ENCODE measurements around the gene FGA. TPM values are rescaled to one million over a fixed set of nuclear protein-coding genes. Genes with fewer than 3 reads are reported as not detected.

FGA gene
- total and polyA plus RNA-seq, 10 of the 15 experiments (the other 5 are each of a cell fraction or from before 2014, with no cell fraction given): 3.6 TPM; not detected in 9

DNA sequence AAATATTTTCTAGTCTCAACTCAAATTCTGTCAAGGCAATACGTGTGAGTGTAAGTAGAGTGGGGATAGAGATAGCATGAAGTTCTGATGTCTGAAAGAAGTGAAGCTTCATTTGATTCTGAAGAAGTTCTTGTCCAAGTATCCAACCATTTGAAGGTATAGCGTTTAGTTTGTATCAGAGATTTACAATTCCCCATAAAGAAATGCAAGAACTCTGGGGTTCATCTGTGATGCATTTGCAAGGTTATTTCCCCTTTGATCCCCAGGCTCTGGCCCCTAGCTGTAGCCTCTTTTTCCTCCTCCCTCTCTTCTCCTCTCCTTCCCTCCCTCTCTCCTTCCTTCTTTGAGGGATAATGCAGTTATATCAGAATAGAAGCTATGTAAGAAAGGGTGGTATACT is 7.8 kb downstream of the FGA start:
- Histone ChIP-seq H3K4me2 (ENCODE audit: control insufficient read depth, insufficient read depth) (no peak overlapping the region), H3K9ac (ENCODE audit: control insufficient read depth, insufficient read depth, low read length) (no peak overlapping the region), H3K27me3 (replicated peaks in 1 of 2; ENCODE audit: control insufficient read depth in 2 of 2, insufficient read depth in 2 of 2, low read length in 1 of 2) (no peaks in the 10 kb centered on the region; a peak in 1 of 4 replicates), H3K36me3 (ENCODE audit: control insufficient read depth in 2 of 2, insufficient read depth in 2 of 2, low read length in 1 of 2) (no peaks in the 10 kb centered on the region), H3K79me2 (ENCODE audit: control insufficient read depth, insufficient read depth, low read length) (no peaks in the 10 kb centered on the region), H3K4me3 (no peak overlapping the region), H3K4me1 (ENCODE audit: control insufficient read depth, insufficient read depth, low read length) (no peaks in the 10 kb centered on the region), H3K9me3 (replicated peaks; ENCODE audit: control insufficient read depth, insufficient read depth, low read length) (no peaks in the 10 kb centered on the region), H4K20me1 (ENCODE audit: control insufficient read depth, insufficient read depth) (no peaks in the 10 kb centered on the region), H3K27ac (ENCODE audit: control insufficient read depth, insufficient read depth) (no peak overlapping the region), H2AFZ (ENCODE audit: control insufficient read depth, low read depth, low read length) (no peak overlapping the region)
- no TSS peak for BruUV-seq (replicated peaks)
- FAIRE-seq (no peak), DNase-seq (ENCODE audit: low read depth, low spot score) (no peak), ATAC-seq (no peak)
- RAD21 ChIA-PET (ENCODE audit: unreplicated experiment): no interaction called here
- SMC1A ChIA-PET (ENCODE audit: uncharacterized antibody, unreplicated experiment): no interaction called here
- POLR2A ChIA-PET: no interaction called here
- intact Hi-C loops (cut with micrococcal nuclease; ENCODE audit: unreplicated experiment) (no loop called here), in situ Hi-C loops (cut with MboI) (no loop called here)
- CTCF ChIA-PET: no interaction called here
- TF ChIP-seq CHD2 (IDR thresholded peaks at IDR 0.05; ENCODE audit: borderline replicate concordance, low read depth, low read length) (no peak), SREBF2 (IDR thresholded peaks at IDR 0.05; ENCODE audit: low read length) (no peak), NFYA (IDR thresholded peaks at IDR 0.05; ENCODE audit: borderline replicate concordance, low read depth, low read length) (no peak), NR2F1 (conservative IDR thresholded peaks at IDR 0.05) (no peak), CREB1 (IDR thresholded peaks at IDR 0.05; ENCODE audit: low read depth) (no peak), BACH1 (IDR thresholded peaks at IDR 0.05; ENCODE audit: borderline replicate concordance) (no peak), CBX3 (IDR thresholded peaks at IDR 0.05; ENCODE audit: borderline replicate concordance, low read depth) (no peak), RUNX3 (IDR thresholded peaks at IDR 0.05; ENCODE audit: low read length) (no peak), ETV6 (conservative IDR thresholded peaks at IDR 0.05 in 1 of 2, IDR thresholded peaks at IDR 0.05 in 1 of 2; ENCODE audit: borderline replicate concordance in 1 of 2, low read depth in 1 of 2) (no peak), BRCA1 (IDR thresholded peaks at IDR 0.05; ENCODE audit: low read depth, low read length) (no peak), SREBF1 (IDR thresholded peaks at IDR 0.05; ENCODE audit: low read length) (no peak), HDAC2 (IDR thresholded peaks at IDR 0.05) (no peak)
- 24% methylated on average over 2 of the region's 2 CpGs for WGBS (ENCODE audit: insufficient coverage, insufficient replicate concordance, low lambda C conversion rate, missing lambda C conversion rate)

DNA sequence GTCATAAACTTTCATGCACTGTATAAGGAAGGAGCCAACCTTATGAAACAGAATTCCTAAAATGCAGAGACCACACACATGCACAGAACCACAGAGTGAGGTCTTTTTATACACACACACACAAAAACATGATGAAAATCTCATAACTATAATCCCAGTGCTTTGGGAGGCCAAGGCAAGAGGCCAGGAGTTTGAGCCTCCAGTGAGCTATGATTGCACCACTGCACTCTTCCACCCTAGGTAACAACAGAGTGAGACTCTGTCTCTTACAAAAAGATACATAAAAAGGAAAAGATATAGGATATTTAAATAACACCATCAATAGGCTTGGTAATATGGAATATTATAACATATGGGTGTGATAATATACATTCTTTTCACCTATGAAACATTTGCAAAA is 10.6 kb downstream of the FGA start:
- SMC1A ChIA-PET (ENCODE audit: uncharacterized antibody, unreplicated experiment): no interaction called here
- POLR2A ChIA-PET: no interaction called here
- intact Hi-C loops (cut with micrococcal nuclease; ENCODE audit: unreplicated experiment) (no loop called here), in situ Hi-C loops (cut with MboI) (no loop called here)
- H3K27me3 ChIP-seq (replicated peaks in 1 of 2; ENCODE audit: control insufficient read depth in 2 of 2, insufficient read depth in 2 of 2, low read length in 1 of 2): no peaks in the 10 kb centered on the region; a peak in 1 of 4 replicates
- H3K36me3 ChIP-seq (ENCODE audit: control insufficient read depth in 2 of 2, insufficient read depth in 2 of 2, low read length in 1 of 2): no peaks in the 10 kb centered on the region
- RAD21 ChIA-PET (ENCODE audit: unreplicated experiment): no interaction called here
- ATAC-seq (no peak), FAIRE-seq (no peak), DNase-seq (ENCODE audit: low read depth, low spot score) (no peak)
- H3K4me1 ChIP-seq (ENCODE audit: control insufficient read depth, insufficient read depth, low read length): no peaks in the 10 kb centered on the region
- no peak overlapping the region for H3K4me2 ChIP-seq (ENCODE audit: control insufficient read depth, insufficient read depth)
- no peak overlapping the region for H3K4me3 ChIP-seq
- no peak overlapping the region for H3K9ac ChIP-seq (ENCODE audit: control insufficient read depth, insufficient read depth, low read length)
- no peak for TF ChIP-seq EGR1 (IDR thresholded peaks at IDR 0.05; ENCODE audit: borderline replicate concordance in 1 of 2, low read depth in 2 of 2, low read length in 2 of 2)
- no peak for TF ChIP-seq CBX3 (IDR thresholded peaks at IDR 0.05; ENCODE audit: borderline replicate concordance, low read depth)
- no peak for TF ChIP-seq IKZF1 (conservative IDR thresholded peaks at IDR 0.05)
- no peaks in the 10 kb centered on the region for H3K79me2 ChIP-seq (ENCODE audit: control insufficient read depth, insufficient read depth, low read length)
- H3K9me3 ChIP-seq (replicated peaks; ENCODE audit: control insufficient read depth, insufficient read depth, low read length): no peaks in the 10 kb centered on the region
- CTCF ChIA-PET: no interaction called here
- no peak overlapping the region for H2AFZ ChIP-seq (ENCODE audit: control insufficient read depth, low read depth, low read length)
- H4K20me1 ChIP-seq (ENCODE audit: control insufficient read depth, insufficient read depth): no peaks in the 10 kb centered on the region
- no TSS peak for BruUV-seq (replicated peaks)
- no peak overlapping the region for H3K27ac ChIP-seq (ENCODE audit: control insufficient read depth, insufficient read depth)

Data from GM12878 (cell line).